Tibial nerve (tissue), 4 donors: ENCODE measurements around the gene EIF1B. TPM values are rescaled to one million over a fixed set of nuclear protein-coding genes. Genes with fewer than 3 reads are reported as not detected.

Source experiments
- DNase-seq, 2 donors: peaks; one replicate each; pipeline ENCODE4 v3.0.0-alpha.2; 2019; ENCODE audit warnings: low spot score in 2 of 2
- H3K27ac ChIP-seq, 4 donors: fragments of 200-600 bp; sonication (generic) in 3 of 4; one replicate each; pipeline ENCODE4 v1.5.1; 2017 to 2019; ENCODE audit warnings: mild to moderate bottlenecking in 1 of 4
- H3K27me3 ChIP-seq, 2 donors: fragments of 200-600 bp; sonication (generic) in 1 of 2; one replicate each; pipeline versions ENCODE4 v1.5.1 to v1.6.0; 2017 to 2019
- H3K36me3 ChIP-seq, 3 donors: fragments of 200-600 bp; sonication (generic); one replicate each; pipeline ENCODE4 v1.5.1; 2018 to 2019
- H3K4me1 ChIP-seq, 4 donors: fragments of 200-600 bp; sonication (generic) in 3 of 4; one replicate each; pipeline ENCODE4 v1.5.1; 2017 to 2019
- H3K4me3 ChIP-seq, 4 donors: fragments of 200-600 bp; sonication (generic) in 3 of 4; one replicate each; pipeline ENCODE4 v1.5.1; 2017 to 2019; ENCODE audit warnings: mild to moderate bottlenecking in 1 of 4, moderate library complexity in 1 of 4
- H3K9me3 ChIP-seq, 4 donors: fragments of 200-600 bp; sonication (generic) in 3 of 4; one replicate each; pipeline ENCODE4 v1.5.1; 2017 to 2019
- EP300 ChIP-seq, 2 donors: sonication (generic); formaldehyde crosslinking; IDR thresholded peaks; one replicate each; pipeline ENCODE4 v1.6.1; 2017; ENCODE audit warnings: antibody characterized with exemption in 2 of 2, mild to moderate bottlenecking in 1 of 2
- POLR2A ChIP-seq, 2 donors: fragments of 450-650 bp; IDR thresholded peaks; one replicate each; pipeline ENCODE4 v1.6.1; 2017; ENCODE audit warnings: antibody characterized with exemption in 2 of 2, mild to moderate bottlenecking in 2 of 2, moderate library complexity in 2 of 2
- WGBS, 2 donors: methylation state at CpG; one replicate each; pipeline ENCODE4 v1.1.5; 2018; 5-methylcytosine and 5-hydroxymethylcytosine counted together
- total RNA-seq, 4 donors: library from RNA; depleted of rRNA; stranded (reverse); fragments of >200 nt; gene quantifications; one replicate each; pipeline ENCODE4 v1.1.0, GENCODE V29; 2016
- TF ChIP-seq, protein P1 (sequence below), 5 experiments: fragments of 200-600 bp in 3 of 5; fragments of 450-650 bp in 2 of 5; sonication (generic) in 3 of 5; IDR thresholded peaks; one replicate each; pipeline ENCODE4 v1.5.1; 2016 to 2019; ENCODE audit warnings: antibody characterized with exemption in 5 of 5, mild to moderate bottlenecking in 3 of 5, moderate library complexity in 2 of 5

The EIF1B gene
- total RNA-seq, 4 donors from 2014 or later: 24.0 to 36.9 (median 30.1) TPM

DNA sequence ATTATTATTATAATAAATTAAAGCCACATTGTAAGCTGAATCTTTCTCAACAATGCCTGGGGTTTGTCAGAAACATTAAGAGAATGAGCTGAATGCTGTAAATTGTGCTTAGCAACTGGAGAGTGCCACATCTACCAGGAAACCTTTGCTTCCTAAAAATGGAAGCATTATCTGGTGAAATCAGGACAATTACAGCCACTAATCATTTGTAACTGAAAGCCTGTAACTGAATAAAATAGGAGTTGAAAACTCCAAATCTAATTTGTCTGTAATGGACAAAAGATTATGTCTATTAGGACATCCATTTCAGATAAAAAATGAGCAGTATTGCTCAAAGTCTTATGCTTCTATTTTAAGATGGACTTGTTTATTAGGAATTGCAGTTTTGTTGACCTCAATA is 32.2 kb downstream of the EIF1B start:
- Histone ChIP-seq H3K4me1 (no peaks in the 10 kb centered on the region), H3K36me3 (no peaks in the 10 kb centered on the region), H3K9me3 (no peaks in the 10 kb centered on the region), H3K4me3 (no peak overlapping the region), H3K27ac (no peak overlapping the region), H3K27me3 (no peaks in the 10 kb centered on the region)
- TF ChIP-seq, protein P1, sequence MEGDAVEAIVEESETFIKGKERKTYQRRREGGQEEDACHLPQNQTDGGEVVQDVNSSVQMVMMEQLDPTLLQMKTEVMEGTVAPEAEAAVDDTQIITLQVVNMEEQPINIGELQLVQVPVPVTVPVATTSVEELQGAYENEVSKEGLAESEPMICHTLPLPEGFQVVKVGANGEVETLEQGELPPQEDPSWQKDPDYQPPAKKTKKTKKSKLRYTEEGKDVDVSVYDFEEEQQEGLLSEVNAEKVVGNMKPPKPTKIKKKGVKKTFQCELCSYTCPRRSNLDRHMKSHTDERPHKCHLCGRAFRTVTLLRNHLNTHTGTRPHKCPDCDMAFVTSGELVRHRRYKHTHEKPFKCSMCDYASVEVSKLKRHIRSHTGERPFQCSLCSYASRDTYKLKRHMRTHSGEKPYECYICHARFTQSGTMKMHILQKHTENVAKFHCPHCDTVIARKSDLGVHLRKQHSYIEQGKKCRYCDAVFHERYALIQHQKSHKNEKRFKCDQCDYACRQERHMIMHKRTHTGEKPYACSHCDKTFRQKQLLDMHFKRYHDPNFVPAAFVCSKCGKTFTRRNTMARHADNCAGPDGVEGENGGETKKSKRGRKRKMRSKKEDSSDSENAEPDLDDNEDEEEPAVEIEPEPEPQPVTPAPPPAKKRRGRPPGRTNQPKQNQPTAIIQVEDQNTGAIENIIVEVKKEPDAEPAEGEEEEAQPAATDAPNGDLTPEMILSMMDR (IDR thresholded peaks at IDR 0.05): no peak
- TF ChIP-seq EP300 (IDR thresholded peaks at IDR 0.05) (no peak), POLR2A (IDR thresholded peaks at IDR 0.05) (no peak)
- no peak for DNase-seq

GRCh38 chr3:40350529-40350928 is 41.0 kb downstream of the EIF1B start:
- Histone ChIP-seq H3K4me1 (no peaks in the 10 kb centered on the region), H3K27me3 (no peaks in the 10 kb centered on the region), H3K4me3 (no peak overlapping the region), H3K9me3 (peaks cover 0 to 6% (median 0%) of the 10 kb centered on the region in 4 donors), H3K36me3 (no peaks in the 10 kb centered on the region), H3K27ac (no peak overlapping the region)
- no peak for DNase-seq
- TF ChIP-seq, protein P1 (IDR thresholded peaks at IDR 0.05): no peak
- TF ChIP-seq POLR2A (IDR thresholded peaks at IDR 0.05) (no peak), EP300 (IDR thresholded peaks at IDR 0.05) (no peak)

DNA sequence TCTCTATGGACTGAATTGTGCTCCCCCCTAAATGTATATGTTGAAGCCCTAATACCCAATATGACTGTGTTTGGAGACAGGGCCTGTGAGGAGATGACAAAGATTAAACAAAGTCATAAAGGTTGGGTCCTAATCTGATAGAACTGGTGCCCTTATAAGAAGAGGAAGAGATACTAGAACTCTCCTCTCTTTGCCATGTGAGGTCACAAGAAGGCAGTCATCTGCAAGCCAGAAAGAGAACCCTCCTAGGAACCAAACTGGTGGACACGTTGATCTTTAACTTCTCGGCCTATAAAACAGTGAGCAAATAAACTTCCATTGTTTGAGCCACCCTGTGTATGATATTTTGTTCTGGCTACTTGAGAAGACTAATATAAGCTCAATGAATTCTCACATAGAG is 45.9 kb downstream of the EIF1B start:
- Histone ChIP-seq H3K36me3 (no peaks in the 10 kb centered on the region), H3K27me3 (no peaks in the 10 kb centered on the region), H3K4me3 (no peak overlapping the region), H3K4me1 (no peaks in the 10 kb centered on the region), H3K9me3 (peaks cover 0 to 6% (median 0%) of the 10 kb centered on the region in 4 donors), H3K27ac (no peak overlapping the region)
- no peak for DNase-seq
- TF ChIP-seq EP300 (IDR thresholded peaks at IDR 0.05) (no peak), POLR2A (IDR thresholded peaks at IDR 0.05) (no peak)
- TF ChIP-seq, protein P1 (IDR thresholded peaks at IDR 0.05): no peak
- 66 to 73% methylated on average over 2 of the region's 2 CpGs for WGBS, 2 donors

- TF ChIP-seq EP300 (IDR thresholded peaks at IDR 0.05): no peak
- TF ChIP-seq, protein P1 (IDR thresholded peaks at IDR 0.05): no peak
- TF ChIP-seq POLR2A (IDR thresholded peaks at IDR 0.05): no peak
Observed at GRCh38 chr3:40358454-40358853, 48.9 kb downstream of the EIF1B start.

More at GRCh38 chr3:40358454-40358853, 48.9 kb downstream of the EIF1B start:
- H3K4me3 ChIP-seq: no peak overlapping the region
- no peak overlapping the region for H3K27ac ChIP-seq
- H3K9me3 ChIP-seq: no peaks in the 10 kb centered on the region
- DNase-seq: no peak
- H3K4me1 ChIP-seq: no peaks in the 10 kb centered on the region
- H3K27me3 ChIP-seq: no peaks in the 10 kb centered on the region
- WGBS, 2 donors: 67 to 79% methylated on average over 1 of the region's 1 CpG
- H3K36me3 ChIP-seq: no peaks in the 10 kb centered on the region

Other genes with a start within 250 kb of the EIF1B start
- gene ENTPD3, start 77.5 kb downstream of the EIF1B start, total RNA-seq: under 1 TPM; 0.22 to 0.60 (median 0.41) TPM
- gene RPL14, start 147.6 kb downstream of the EIF1B start, total RNA-seq: 100 to 1,000 TPM; 263 to 397 (median 270) TPM
- gene ZNF619, start 167.4 kb downstream of the EIF1B start, total RNA-seq: 1 to 10 TPM; 3.9 to 8.1 (median 4.6) TPM
- gene ZNF620, start 196.3 kb downstream of the EIF1B start, total RNA-seq: 1 to 10 TPM; 1.2 to 3.3 (median 2.2) TPM
- gene ZNF621, start 215.3 kb downstream of the EIF1B start, total RNA-seq: 10 to 100 TPM; 18.8 to 30.8 (median 25.6) TPM